HAP-1 (cell line): ENCODE data around the gene TBL3.

ENCODE experiments used
- DNase-seq, 2 experiments: peaks; one replicate each; pipeline ENCODE4 v3.0.0-alpha.2; 2016 to 2020; ENCODE audit warnings: low spot score in 2 of 2
- H3K27me3 ChIP-seq: fragments of 250-450 bp; sonication (Bioruptor Pico); 2 replicates; pipeline ENCODE4 v1.5.1; 2020; ENCODE audit warnings: low read depth, mild to moderate bottlenecking, moderate library complexity
- H3K36me3 ChIP-seq: fragments of 250-450 bp; sonication (Bioruptor Pico); replicated peaks from 2 replicates; pipeline ENCODE4 v1.5.1; 2020; ENCODE audit warnings: mild to moderate bottlenecking
- H3K4me1 ChIP-seq: fragments of 250-450 bp; sonication (Bioruptor Pico); 2 replicates; pipeline ENCODE4 v1.5.1; 2020; ENCODE audit warnings: mild to moderate bottlenecking
- H3K4me3 ChIP-seq: fragments of 250-450 bp; sonication (Bioruptor Pico); 2 replicates; pipeline ENCODE4 v1.5.1; 2020; ENCODE audit warnings: mild to moderate bottlenecking, moderate library complexity
- H3K9me3 ChIP-seq: fragments of 250-450 bp; sonication (Bioruptor Pico); 2 replicates; pipeline ENCODE4 v1.5.1; 2020; ENCODE audit warnings: mild to moderate bottlenecking, moderate library complexity
- in situ Hi-C: fragments of 300-500 bp; cut with MboI; formaldehyde crosslinking; loops from 3 replicates; pipeline ENCODE4 v1.14.3; 2020; ENCODE audit warnings: low sequenced_read_pairs, inconsistent platforms, mixed read lengths

The TBL3 gene

GRCh38 chr16:1989209-1990100 lies 17.6 kb downstream of the TBL3 start, which contains the start of gene SYNGR3:
TSS of gene SYNGR3 (plus strand) at chr16:1989970. CDS start at chr16:1990103, 133 bp downstream.
- in situ Hi-C loops: loop anchor here (25.0 kb wide), 1 partner anchor 523 kb away; the partner anchor contains the start of genes AMDHD2 and ATP6V0C
- Histone ChIP-seq H3K27me3 (no peaks in the 10 kb centered on the region), H3K4me1 (peaks cover 6% of the 10 kb centered on the region), H3K4me3 (peak within 1 kb of the TSS; percentile 40), H3K36me3 (peaks cover 15% of the 10 kb centered on the region), H3K9me3 (no peaks in the 10 kb centered on the region)
- DNase-seq: peak in 1 of 2 experiments; percentile 57

- peaks cover 15% of the 10 kb centered on the region for H3K36me3 ChIP-seq
- no peaks in the 10 kb centered on the region for H3K27me3 ChIP-seq
- H3K4me1 ChIP-seq: peaks cover 4% of the 10 kb centered on the region
- no peak for DNase-seq
- H3K9me3 ChIP-seq: no peaks in the 10 kb centered on the region
- peak overlapping the region; percentile 40 for H3K4me3 ChIP-seq
- in situ Hi-C loops: loop anchor here (25.0 kb wide), 1 partner anchor 522 kb away; the partner anchor contains the start of genes AMDHD2 and ATP6V0C
Observed at GRCh38 chr16:1990101-1990350, 18.2 kb downstream of the TBL3 start.

GRCh38 chr16:1990351-1991134 lies 18.7 kb downstream of the TBL3 start:
- H3K4me1 ChIP-seq: no peaks in the 10 kb centered on the region
- H3K9me3 ChIP-seq: no peaks in the 10 kb centered on the region
- H3K4me3 ChIP-seq: peak overlapping the region; percentile 40
- peak in 1 of 2 experiments; percentile 76 for DNase-seq
- H3K36me3 ChIP-seq: peaks cover 13% of the 10 kb centered on the region
- in situ Hi-C loops: loop anchor here (25.0 kb wide), 1 partner anchor 522 kb away; the partner anchor contains the start of genes AMDHD2 and ATP6V0C
- no peaks in the 10 kb centered on the region for H3K27me3 ChIP-seq

- Histone ChIP-seq H3K4me1 (no peaks in the 10 kb centered on the region), H3K9me3 (no peaks in the 10 kb centered on the region), H3K27me3 (no peaks in the 10 kb centered on the region), H3K36me3 (peaks cover 7% of the 10 kb centered on the region), H3K4me3 (no peak overlapping the region)
- DNase-seq: no peak
- in situ Hi-C loops: loop anchor here (25.0 kb wide), 1 partner anchor 521 kb away; the partner anchor contains the start of genes AMDHD2 and ATP6V0C
Observed at GRCh38 chr16:1991135-1991551, 19.3 kb downstream of the TBL3 start.

- no peak overlapping the region for H3K4me3 ChIP-seq
Observed at GRCh38 chr16:1991588-1991947, 19.7 kb downstream of the TBL3 start.

GRCh38 chr16:1991948-1992703 lies 20.3 kb downstream of the TBL3 start:
- in situ Hi-C loops: loop anchor here (25.0 kb wide), 1 partner anchor 520 kb away; the partner anchor contains the start of genes AMDHD2 and ATP6V0C
- H3K27me3 ChIP-seq: no peaks in the 10 kb centered on the region
- no peaks in the 10 kb centered on the region for H3K4me1 ChIP-seq
- no peaks in the 10 kb centered on the region for H3K9me3 ChIP-seq
- peaks cover 7% of the 10 kb centered on the region for H3K36me3 ChIP-seq
- no peak overlapping the region for H3K4me3 ChIP-seq
- DNase-seq: peak in 1 of 2 experiments; percentile 94

More at GRCh38 chr16:1991588-1991947, 19.7 kb downstream of the TBL3 start:
- in situ Hi-C loops: loop anchor here (25.0 kb wide), 1 partner anchor 521 kb away; the partner anchor contains the start of genes AMDHD2 and ATP6V0C
- DNase-seq: no peak
- H3K36me3 ChIP-seq: peaks cover 4% of the 10 kb centered on the region
- H3K27me3 ChIP-seq: no peaks in the 10 kb centered on the region
- no peaks in the 10 kb centered on the region for H3K4me1 ChIP-seq
- no peaks in the 10 kb centered on the region for H3K9me3 ChIP-seq

GRCh38 chr16:1992704-1993317 lies 21.0 kb downstream of the TBL3 start:
- Histone ChIP-seq H3K36me3 (peaks cover 12% of the 10 kb centered on the region), H3K4me3 (no peak overlapping the region), H3K27me3 (no peaks in the 10 kb centered on the region), H3K9me3 (no peaks in the 10 kb centered on the region), H3K4me1 (no peaks in the 10 kb centered on the region)
- in situ Hi-C loops: loop anchor here (25.0 kb wide), 1 partner anchor 519 kb away; the partner anchor contains the start of genes AMDHD2 and ATP6V0C
- no peak for DNase-seq

GRCh38 chr16:1993731-1994131 lies 21.9 kb downstream of the TBL3 start:
- in situ Hi-C loops: loop anchor here (25.0 kb wide), 1 partner anchor 519 kb away; the partner anchor contains the start of genes AMDHD2 and ATP6V0C

GRCh38 chr16:1997494-1998359 lies 25.9 kb downstream of the TBL3 start:
- Histone ChIP-seq H3K27me3 (no peaks in the 10 kb centered on the region), H3K9me3 (no peaks in the 10 kb centered on the region), H3K4me1 (no peaks in the 10 kb centered on the region), H3K4me3 (no peak overlapping the region), H3K36me3 (peaks cover 56% of the 10 kb centered on the region)
- no peak for DNase-seq
- in situ Hi-C loops: loop anchor here (25.0 kb wide), 1 partner anchor 515 kb away; the partner anchor contains the start of genes AMDHD2 and ATP6V0C

More at GRCh38 chr16:1993731-1994131, 21.9 kb downstream of the TBL3 start:
- H3K9me3 ChIP-seq: no peaks in the 10 kb centered on the region
- peaks cover 20% of the 10 kb centered on the region for H3K36me3 ChIP-seq
- no peaks in the 10 kb centered on the region for H3K27me3 ChIP-seq
- DNase-seq: no peak
- no peak overlapping the region for H3K4me3 ChIP-seq
- H3K4me1 ChIP-seq: no peaks in the 10 kb centered on the region

- H3K27me3 ChIP-seq: no peaks in the 10 kb centered on the region
- no peaks in the 10 kb centered on the region for H3K4me1 ChIP-seq
- peaks cover 63% of the 10 kb centered on the region for H3K36me3 ChIP-seq
- H3K9me3 ChIP-seq: no peaks in the 10 kb centered on the region
- no peak overlapping the region for H3K4me3 ChIP-seq
- in situ Hi-C loops: loop anchor here (25.0 kb wide), 1 partner anchor 514 kb away; the partner anchor contains the start of genes AMDHD2 and ATP6V0C
- no peak for DNase-seq
Observed at GRCh38 chr16:1998360-1998835, 26.5 kb downstream of the TBL3 start.

GRCh38 chr16:1998852-1999801 lies 27.3 kb downstream of the TBL3 start:
- no peaks in the 10 kb centered on the region for H3K9me3 ChIP-seq
- H3K36me3 ChIP-seq: peaks cover 65% of the 10 kb centered on the region
- in situ Hi-C loops: loop anchor here (25.0 kb wide), 1 partner anchor 513 kb away; the partner anchor contains the start of genes AMDHD2 and ATP6V0C
- DNase-seq: no peak
- peaks cover 2% of the 10 kb centered on the region for H3K4me1 ChIP-seq
- no peaks in the 10 kb centered on the region for H3K27me3 ChIP-seq
- H3K4me3 ChIP-seq: no peak overlapping the region
